H1 (cell line): ENCODE measurements around the gene SLC23A2. TPM values are rescaled to one million over a fixed set of nuclear protein-coding genes. Genes with fewer than 3 reads are reported as not detected.

Experiments
- ASH2L ChIP-seq: fragments of 200-600, 300-600 bp; sonication (generic); IDR thresholded peaks from one replicate; pipeline ENCODE4 v1.7.1; 2017; ENCODE audit warnings: low read length
- EZH2 ChIP-seq: fragments of 200-600 bp; sonication (generic); IDR thresholded peaks from 2 replicates; pipeline ENCODE4 v1.7.1; 2012; ENCODE audit warnings: low read depth, mild to moderate bottlenecking, moderate library complexity, low read length, inconsistent platforms; ENCODE audit not compliant: severe bottlenecking
- FOSL1 ChIP-seq: IDR thresholded peaks from 2 replicates; pipeline ENCODE4 v1.6.1; 2011; ENCODE audit warnings: mild to moderate bottlenecking, low read depth, low read length, moderate library complexity; ENCODE audit not compliant: insufficient read depth
- SAP30 ChIP-seq: fragments of 300-600 bp; sonication (generic); IDR thresholded peaks from 2 replicates; pipeline ENCODE4 v1.7.1; 2012; ENCODE audit warnings: low read length, moderate library complexity, mild to moderate bottlenecking, inconsistent platforms; ENCODE audit not compliant: insufficient read depth, insufficient replicate concordance
- SIRT6 ChIP-seq: IDR thresholded peaks from one replicate; pipeline ENCODE4 v1.7.1; 2012; ENCODE audit warnings: low read length, inconsistent platforms
- TAF7 ChIP-seq: optimal IDR thresholded peaks from 2 replicates; pipeline ENCODE3; 2011; ENCODE audit warnings: low read depth, mild to moderate bottlenecking, inconsistent platforms, low read length, moderate library complexity, borderline replicate concordance
- polyA plus RNA-seq, 7 experiments: library from polyadenylated mRNA; depleted of rRNA in 3 of 7; stranded (reverse) in 5 of 7; unstranded in 2 of 7; fragments of >200 nt in 5 of 7; fragments of 200-250 nt in 2 of 7; gene quantifications; 1 replicate in 5 of 7; 2 replicates in 1 of 7; 4 replicates in 1 of 7; pipeline versions ENCODE4 v1.2.1 to v1.2.3, GENCODE V29; 2011 to 2013; ENCODE audit warnings: missing spikeins in 2 of 7, mixed read lengths in 2 of 7
- total RNA-seq: library from RNA; stranded (reverse); fragmentation: NEBNext Ultra II Directional; extraction: Animal tissue kit (Norgen Biotek cat#: 25700); gene quantifications from 2 replicates; pipeline ENCODE4 v1.2.1, GENCODE V29; 2021
- TF ChIP-seq, protein P1 (sequence below): fragments of 300-600 bp; sonication (generic); IDR thresholded peaks from 2 replicates; pipeline ENCODE4 v1.7.1; 2012; ENCODE audit warnings: low read length, moderate library complexity, mild to moderate bottlenecking, inconsistent platforms; ENCODE audit not compliant: insufficient replicate concordance
- TF ChIP-seq, protein P2 (sequence below): IDR thresholded peaks from 2 replicates; pipeline ENCODE4 v1.6.1; 2012; ENCODE audit warnings: low read length, inconsistent platforms
- TF ChIP-seq, protein P3 (sequence below): IDR thresholded peaks from 2 replicates; pipeline ENCODE4 v1.6.1; 2012; ENCODE audit warnings: inconsistent platforms

Gene SLC23A2
- total and polyA plus RNA-seq, 2 of the 8 experiments (the other 6 are each of a cell fraction or from before 2014, with no cell fraction given) = 17.0 to 18.6 TPM

DNA sequence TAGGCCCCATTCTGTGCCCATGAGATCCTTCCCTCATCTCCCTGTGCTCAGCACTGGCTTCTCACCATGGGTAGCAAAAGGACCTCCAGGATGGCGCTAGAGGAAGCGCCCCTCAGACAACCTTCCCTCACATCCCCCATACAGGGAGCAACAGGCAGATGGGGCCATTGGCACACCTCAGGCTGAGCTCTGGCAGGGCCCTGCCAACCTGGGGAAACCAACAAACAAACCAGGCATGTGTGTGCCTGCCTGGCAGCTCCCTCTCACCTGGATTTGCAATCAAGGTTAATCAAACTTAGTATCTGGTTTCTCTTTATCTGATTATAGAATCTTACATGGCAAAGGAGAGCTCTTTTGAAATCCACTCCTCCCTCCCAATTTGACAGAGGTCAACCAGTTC is 134.9 kb downstream of the SLC23A2 start (continued):
- TF ChIP-seq, protein P1, sequence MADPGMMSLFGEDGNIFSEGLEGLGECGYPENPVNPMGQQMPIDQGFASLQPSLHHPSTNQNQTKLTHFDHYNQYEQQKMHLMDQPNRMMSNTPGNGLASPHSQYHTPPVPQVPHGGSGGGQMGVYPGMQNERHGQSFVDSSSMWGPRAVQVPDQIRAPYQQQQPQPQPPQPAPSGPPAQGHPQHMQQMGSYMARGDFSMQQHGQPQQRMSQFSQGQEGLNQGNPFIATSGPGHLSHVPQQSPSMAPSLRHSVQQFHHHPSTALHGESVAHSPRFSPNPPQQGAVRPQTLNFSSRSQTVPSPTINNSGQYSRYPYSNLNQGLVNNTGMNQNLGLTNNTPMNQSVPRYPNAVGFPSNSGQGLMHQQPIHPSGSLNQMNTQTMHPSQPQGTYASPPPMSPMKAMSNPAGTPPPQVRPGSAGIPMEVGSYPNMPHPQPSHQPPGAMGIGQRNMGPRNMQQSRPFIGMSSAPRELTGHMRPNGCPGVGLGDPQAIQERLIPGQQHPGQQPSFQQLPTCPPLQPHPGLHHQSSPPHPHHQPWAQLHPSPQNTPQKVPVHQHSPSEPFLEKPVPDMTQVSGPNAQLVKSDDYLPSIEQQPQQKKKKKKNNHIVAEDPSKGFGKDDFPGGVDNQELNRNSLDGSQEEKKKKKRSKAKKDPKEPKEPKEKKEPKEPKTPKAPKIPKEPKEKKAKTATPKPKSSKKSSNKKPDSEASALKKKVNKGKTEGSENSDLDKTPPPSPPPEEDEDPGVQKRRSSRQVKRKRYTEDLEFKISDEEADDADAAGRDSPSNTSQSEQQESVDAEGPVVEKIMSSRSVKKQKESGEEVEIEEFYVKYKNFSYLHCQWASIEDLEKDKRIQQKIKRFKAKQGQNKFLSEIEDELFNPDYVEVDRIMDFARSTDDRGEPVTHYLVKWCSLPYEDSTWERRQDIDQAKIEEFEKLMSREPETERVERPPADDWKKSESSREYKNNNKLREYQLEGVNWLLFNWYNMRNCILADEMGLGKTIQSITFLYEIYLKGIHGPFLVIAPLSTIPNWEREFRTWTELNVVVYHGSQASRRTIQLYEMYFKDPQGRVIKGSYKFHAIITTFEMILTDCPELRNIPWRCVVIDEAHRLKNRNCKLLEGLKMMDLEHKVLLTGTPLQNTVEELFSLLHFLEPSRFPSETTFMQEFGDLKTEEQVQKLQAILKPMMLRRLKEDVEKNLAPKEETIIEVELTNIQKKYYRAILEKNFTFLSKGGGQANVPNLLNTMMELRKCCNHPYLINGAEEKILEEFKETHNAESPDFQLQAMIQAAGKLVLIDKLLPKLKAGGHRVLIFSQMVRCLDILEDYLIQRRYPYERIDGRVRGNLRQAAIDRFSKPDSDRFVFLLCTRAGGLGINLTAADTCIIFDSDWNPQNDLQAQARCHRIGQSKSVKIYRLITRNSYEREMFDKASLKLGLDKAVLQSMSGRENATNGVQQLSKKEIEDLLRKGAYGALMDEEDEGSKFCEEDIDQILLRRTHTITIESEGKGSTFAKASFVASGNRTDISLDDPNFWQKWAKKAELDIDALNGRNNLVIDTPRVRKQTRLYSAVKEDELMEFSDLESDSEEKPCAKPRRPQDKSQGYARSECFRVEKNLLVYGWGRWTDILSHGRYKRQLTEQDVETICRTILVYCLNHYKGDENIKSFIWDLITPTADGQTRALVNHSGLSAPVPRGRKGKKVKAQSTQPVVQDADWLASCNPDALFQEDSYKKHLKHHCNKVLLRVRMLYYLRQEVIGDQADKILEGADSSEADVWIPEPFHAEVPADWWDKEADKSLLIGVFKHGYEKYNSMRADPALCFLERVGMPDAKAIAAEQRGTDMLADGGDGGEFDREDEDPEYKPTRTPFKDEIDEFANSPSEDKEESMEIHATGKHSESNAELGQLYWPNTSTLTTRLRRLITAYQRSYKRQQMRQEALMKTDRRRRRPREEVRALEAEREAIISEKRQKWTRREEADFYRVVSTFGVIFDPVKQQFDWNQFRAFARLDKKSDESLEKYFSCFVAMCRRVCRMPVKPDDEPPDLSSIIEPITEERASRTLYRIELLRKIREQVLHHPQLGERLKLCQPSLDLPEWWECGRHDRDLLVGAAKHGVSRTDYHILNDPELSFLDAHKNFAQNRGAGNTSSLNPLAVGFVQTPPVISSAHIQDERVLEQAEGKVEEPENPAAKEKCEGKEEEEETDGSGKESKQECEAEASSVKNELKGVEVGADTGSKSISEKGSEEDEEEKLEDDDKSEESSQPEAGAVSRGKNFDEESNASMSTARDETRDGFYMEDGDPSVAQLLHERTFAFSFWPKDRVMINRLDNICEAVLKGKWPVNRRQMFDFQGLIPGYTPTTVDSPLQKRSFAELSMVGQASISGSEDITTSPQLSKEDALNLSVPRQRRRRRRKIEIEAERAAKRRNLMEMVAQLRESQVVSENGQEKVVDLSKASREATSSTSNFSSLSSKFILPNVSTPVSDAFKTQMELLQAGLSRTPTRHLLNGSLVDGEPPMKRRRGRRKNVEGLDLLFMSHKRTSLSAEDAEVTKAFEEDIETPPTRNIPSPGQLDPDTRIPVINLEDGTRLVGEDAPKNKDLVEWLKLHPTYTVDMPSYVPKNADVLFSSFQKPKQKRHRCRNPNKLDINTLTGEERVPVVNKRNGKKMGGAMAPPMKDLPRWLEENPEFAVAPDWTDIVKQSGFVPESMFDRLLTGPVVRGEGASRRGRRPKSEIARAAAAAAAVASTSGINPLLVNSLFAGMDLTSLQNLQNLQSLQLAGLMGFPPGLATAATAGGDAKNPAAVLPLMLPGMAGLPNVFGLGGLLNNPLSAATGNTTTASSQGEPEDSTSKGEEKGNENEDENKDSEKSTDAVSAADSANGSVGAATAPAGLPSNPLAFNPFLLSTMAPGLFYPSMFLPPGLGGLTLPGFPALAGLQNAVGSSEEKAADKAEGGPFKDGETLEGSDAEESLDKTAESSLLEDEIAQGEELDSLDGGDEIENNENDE = no peak
- TF ChIP-seq FOSL1 = no peak
- TF ChIP-seq TAF7 = no peak
- no peak for TF ChIP-seq SIRT6
- no peak for TF ChIP-seq EZH2
- no peak for TF ChIP-seq ASH2L
- TF ChIP-seq, protein P2, sequence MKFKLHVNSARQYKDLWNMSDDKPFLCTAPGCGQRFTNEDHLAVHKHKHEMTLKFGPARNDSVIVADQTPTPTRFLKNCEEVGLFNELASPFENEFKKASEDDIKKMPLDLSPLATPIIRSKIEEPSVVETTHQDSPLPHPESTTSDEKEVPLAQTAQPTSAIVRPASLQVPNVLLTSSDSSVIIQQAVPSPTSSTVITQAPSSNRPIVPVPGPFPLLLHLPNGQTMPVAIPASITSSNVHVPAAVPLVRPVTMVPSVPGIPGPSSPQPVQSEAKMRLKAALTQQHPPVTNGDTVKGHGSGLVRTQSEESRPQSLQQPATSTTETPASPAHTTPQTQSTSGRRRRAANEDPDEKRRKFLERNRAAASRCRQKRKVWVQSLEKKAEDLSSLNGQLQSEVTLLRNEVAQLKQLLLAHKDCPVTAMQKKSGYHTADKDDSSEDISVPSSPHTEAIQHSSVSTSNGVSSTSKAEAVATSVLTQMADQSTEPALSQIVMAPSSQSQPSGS = no peak
- TF ChIP-seq SAP30 = no peak
- TF ChIP-seq, protein P3, sequence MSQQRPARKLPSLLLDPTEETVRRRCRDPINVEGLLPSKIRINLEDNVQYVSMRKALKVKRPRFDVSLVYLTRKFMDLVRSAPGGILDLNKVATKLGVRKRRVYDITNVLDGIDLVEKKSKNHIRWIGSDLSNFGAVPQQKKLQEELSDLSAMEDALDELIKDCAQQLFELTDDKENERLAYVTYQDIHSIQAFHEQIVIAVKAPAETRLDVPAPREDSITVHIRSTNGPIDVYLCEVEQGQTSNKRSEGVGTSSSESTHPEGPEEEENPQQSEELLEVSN = no peak
